GM10266 (cell line): Measurements from ENCODE around the gene CDC5L.

Experiments
- DNase-seq: peaks from one replicate; pipeline ENCODE4 v3.0.0; 2012; ENCODE audit errors: extremely low spot score
- CTCF ChIP-seq: IDR thresholded peaks from 2 replicates; pipeline ENCODE4 v1.5.1; 2012; ENCODE audit warnings: mild to moderate bottlenecking, low read depth; ENCODE audit not compliant: control insufficient read depth, insufficient read depth; ENCODE audit errors: missing control alignments

CDC5L gene

GRCh38 chr6:44481056-44481455 is 93.5 kb downstream of the CDC5L start:
- no peak for TF ChIP-seq CTCF
- no peak for DNase-seq

- DNase-seq: no peak
- no peak for TF ChIP-seq CTCF
Observed at GRCh38 chr6:44481760-44482159, 94.3 kb downstream of the CDC5L start.

- no peak for TF ChIP-seq CTCF
- DNase-seq: no peak
Observed at GRCh38 chr6:44485601-44486401, 98.3 kb downstream of the CDC5L start.

- no peak for DNase-seq
- TF ChIP-seq CTCF: no peak
Observed at GRCh38 chr6:44487002-44487401, 99.5 kb downstream of the CDC5L start.

- no peak for DNase-seq
Observed at GRCh38 chr6:44487586-44487985, 100.1 kb downstream of the CDC5L start.

GRCh38 chr6:44489910-44490604 is 102.6 kb downstream of the CDC5L start:
- DNase-seq: no peak
- TF ChIP-seq CTCF: no peak

More at GRCh38 chr6:44487586-44487985, 100.1 kb downstream of the CDC5L start:
- no peak for TF ChIP-seq CTCF

- TF ChIP-seq CTCF: no peak
- DNase-seq: no peak
Observed at GRCh38 chr6:44493132-44493531, 105.6 kb downstream of the CDC5L start.
